ENCODE measurements around the gene LRRC27.

The LRRC27 gene

DNA sequence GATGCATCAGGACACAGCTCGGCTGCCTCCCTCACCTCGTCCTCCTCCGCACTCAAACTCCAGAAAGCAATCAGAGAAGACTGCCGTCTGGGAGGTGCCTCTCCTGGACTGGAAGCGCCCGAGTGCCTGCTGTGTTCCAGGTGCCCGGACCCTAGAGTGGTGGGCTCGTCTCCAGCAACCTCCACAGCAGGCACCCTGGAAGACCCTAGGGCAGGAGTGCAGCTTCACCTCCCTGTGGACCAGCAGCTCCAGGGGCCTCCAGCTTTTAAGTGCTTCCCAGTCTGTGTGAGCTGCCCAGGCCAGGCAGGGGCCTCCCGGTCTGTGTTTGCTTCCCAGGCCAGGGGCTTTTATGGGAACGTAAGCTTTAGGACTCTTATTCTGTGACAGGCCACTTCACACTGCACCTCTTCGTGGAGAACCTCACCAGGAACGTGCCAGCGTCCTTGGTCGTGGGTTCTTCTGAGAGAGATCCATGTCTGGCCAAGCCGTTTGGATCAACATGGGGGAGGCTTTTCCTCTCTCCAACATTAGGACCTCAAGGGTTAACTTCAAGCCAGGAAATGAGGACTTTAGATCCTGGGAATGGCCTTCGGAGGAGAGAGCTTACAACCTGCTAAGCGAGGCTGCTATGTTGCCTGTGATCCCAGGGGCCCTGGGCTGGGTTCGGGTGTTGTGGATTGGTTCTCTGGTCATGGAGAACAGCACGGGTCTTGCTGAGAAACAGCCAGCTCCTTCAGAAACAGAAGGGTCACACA is 59.1 kb downstream of the LRRC27 start:
- DNase-seq (ENCODE audit: low read depth): no peak

DNA sequence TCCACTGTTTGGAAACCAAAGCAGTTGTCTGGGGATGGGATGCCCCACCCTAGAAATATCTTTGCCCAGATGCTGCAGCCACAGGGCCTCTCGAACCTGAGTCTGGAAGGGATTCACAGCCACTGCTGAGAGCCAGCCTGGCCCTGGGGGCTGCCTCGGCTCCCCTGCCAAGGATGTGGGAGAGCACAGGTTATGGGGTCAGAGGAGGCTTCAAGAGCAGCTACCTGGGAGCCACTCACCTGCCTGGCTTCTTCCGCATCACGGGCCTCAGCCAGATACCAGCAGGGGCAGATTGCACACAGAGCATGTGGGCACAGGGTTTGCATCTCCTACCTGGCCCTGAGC is 59.7 kb downstream of the LRRC27 start:
- no peak for DNase-seq (ENCODE audit: low read depth)

DNA sequence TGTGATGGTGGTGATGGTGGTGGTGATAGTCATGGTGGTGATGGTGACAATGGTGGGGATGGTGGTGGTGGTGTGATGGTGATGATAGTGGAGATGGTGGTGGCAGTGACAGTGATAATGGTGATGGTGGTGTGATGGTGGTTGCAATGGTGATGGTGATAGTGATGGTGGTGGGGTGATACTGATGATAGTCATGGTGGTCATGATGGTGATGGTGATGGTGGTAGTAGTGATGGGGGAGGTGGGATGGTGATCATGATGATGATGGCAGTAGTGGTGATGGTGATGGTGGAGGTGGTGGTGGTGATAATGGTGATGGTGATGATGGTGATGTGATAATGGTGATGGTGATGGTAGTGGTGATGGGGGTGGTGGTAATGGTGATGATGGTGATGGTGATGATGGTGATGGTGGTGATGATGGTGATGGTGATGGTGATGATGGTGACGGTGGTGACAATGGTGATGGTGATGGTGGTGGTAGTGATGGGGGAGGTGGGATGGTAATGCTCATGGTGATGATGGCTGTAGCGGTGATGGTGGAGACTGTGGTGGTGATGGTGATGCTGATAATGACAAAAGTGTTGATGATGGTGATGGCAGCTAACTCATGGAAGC is 60.3 kb downstream of the LRRC27 start:
- no peak for DNase-seq (ENCODE audit: low read depth)

DNA sequence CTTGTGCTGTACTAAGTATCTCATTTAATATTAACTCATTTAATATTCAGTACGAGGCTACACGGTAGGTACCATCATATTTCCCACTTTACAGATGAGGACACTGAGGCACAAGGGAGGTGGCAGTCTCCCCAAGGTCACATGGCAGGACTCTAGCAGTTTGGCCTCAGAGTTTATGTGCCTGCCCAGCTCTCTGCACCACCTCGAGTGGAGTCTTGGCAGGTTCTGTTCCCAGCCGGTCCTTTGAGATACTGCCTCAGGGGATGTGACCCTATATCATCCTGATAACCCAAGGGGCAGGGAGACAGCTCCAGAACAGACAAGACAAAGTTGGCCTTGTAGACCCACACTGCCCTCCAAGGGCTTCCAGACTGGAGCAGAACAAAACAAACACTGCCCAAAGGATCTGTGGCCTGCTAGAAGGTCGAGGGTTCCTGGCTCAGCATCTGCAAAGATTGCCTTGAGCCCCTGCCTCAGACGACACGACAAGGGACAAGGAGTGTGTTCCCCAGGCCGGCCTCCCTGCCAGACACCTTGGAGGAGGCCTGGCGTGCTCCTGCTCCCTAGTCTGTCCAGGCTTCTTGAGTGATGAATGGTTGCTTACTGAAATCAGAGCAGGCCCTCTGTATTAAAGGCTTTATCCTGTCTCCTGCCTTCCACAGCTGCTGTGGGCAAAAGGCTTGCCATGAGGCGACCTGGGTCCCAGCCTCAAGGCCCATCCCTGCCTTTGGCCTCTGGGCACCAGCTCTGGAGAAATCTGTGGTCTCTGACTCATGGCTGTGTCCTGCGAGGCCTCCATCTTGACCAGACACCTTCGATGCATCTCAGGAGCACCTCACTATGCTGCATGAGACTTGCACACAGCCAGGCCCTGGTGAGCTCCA is 61.1 kb downstream of the LRRC27 start:
- DNase-seq (ENCODE audit: low read depth): no peak

DNA sequence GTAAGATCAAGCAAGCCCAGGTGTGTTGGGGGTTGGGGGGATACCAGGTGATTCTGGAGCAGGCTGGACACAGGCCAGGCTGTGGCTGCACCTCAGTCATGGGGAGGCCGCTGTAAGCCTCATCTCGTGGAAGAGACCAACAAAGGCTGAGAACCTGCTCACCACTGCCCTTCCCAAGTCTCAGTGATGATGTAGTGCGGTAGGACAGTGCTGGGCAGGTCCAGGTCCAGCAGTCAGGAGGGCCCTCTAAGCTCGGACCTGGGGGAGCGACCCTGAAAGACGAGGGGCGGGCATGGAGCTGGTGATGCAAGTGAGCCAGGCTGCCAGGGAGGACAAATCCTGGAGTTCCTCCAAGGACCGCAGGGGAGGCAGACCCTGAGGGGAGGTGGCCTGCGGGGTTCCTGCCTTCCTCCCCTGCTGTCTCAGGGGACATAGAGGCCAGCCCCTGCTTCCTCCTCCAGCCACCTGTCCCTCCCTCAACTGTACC is 61.7 kb downstream of the LRRC27 start:
- no peak for DNase-seq (ENCODE audit: low read depth)

DNA sequence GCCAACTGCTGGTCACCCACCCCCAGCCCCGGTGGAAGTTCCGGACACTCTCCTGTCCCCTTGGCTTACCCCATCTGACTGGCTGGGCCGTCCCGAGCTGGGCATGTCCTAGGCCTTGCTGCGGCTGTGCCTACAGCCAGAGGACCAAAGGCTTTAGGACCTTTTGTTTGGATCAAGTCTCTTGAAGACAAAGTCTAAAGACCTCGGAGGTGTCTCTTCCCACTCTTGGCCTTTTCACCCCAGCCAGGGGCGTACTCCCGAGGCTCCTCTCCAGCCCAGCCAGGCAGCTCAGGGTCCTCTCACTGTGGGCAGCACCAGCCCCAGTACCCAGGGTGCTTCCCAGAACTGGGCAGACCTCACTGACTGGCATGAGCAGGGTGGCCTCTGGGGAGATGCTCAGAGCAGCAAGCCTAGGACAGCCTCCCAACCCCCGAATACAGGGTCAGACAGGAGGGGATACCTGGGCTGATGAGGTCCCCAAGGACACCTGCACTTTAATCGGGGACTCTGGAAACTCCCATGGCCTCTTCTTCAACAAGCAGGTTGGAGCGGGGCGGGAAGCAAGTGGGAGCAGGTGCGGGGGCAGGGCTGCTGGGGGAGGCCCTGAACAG is 62.3 kb downstream of the LRRC27 start:
- DNase-seq (ENCODE audit: low read depth): no peak

DNA sequence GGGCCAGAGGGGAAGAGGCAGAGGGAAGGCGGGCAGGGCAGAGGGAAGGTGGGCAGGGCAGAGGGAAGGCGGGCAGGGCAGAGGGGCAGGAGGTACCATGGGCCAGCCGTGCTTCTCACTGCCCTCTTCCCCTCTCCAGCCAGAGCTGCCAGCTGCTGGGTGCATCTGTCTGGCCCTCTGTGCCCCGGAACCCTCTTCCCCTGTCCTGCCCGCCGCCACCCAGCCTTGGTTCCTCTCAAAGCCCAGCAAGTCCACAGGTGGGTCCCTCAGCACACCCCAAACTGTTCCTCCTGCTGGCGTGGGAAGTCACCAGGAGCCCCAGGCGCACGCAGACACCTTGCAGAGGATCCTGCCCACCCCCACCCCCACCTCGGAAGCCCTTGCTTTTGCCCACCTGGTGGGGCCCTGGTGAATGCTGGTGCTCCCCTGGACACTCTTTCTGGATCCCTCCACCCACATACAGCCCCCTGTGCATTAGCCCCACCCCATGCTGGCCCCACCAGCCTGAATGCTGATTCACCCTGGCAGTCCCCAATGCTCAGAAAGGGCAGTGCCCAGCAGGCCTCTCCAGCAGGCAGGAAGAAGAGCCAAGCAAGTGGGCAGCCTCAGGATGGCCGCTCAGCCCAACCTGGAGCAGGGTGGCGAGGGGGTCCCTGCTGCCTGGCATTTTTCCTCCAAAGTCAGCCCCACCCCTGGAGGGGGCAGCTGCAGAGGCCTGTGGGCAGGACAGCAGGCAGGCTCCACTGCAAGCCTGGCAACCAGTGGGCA is 63.1 kb downstream of the LRRC27 start:
- DNase-seq (ENCODE audit: low read depth): no peak

DNA sequence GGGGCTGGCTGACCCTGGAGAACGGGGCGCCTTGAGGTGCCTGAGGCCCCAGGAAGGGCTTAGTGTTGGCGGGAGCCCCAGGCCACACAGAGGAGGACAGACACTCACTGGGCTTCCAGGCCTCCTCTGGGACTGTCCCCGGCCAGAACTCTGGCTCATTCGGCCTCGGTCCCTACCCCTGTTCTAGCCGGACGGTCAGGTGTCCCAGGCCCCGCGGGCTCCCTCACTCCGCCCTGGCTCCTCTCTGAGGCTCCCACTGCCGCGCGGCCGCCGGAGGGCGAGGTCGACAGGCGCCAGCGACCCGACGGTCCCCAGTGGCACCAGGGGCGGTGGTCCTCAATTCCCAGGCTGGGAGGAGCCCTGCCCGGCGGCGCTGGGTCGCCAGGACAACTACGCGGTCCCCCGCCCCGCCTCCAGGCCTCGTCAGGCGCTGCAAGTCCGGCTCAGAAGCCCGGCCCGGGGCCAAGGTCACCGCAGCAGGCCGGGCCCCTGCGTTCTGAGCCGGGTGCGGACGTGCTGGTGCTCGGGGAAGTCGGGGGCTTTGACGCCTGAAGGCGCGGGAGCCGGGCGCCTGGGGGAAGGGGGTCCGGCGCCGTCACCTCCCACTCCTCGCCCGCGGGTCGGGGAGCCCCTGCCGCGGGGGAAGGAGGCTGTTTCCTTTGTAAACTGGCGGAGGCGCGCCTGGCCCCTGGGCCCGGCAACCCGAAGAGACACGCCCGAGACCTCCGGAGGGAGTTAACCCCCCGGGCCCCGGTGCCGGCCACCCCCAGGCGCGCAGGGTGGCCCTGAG is 63.9 kb downstream of the LRRC27 start:
- DNase-seq (ENCODE audit: low read depth): no peak

DNA sequence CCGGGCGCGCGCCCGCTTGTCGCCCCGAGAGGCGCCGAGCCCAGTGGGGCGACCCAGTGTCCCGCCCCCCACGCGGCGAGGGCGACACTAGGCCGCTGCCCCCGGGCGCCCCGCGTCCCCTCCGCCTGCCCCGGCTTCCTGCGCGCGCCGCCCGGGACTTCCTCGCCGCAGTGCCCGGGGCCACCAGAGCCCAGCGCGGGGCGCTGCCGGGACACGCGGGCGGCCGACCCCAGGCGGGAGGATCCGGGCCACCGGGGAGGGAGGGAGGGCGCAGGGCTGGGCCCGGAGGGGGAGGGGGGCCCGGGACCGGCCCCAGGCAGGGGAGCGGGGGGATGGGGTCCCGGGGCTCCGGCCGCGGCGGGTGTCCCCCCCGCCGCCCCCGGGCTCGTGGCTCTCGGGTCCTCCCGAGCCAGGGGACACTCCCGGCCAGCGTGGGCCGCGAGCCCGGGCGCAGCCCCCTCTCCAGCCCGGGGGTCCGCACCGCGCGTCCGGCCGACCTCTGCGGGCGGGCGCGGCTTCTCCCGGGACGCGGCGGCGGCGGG is 64.6 kb downstream of the LRRC27 start:
- peak; percentile 27 for DNase-seq (ENCODE audit: low read depth)

DNA sequence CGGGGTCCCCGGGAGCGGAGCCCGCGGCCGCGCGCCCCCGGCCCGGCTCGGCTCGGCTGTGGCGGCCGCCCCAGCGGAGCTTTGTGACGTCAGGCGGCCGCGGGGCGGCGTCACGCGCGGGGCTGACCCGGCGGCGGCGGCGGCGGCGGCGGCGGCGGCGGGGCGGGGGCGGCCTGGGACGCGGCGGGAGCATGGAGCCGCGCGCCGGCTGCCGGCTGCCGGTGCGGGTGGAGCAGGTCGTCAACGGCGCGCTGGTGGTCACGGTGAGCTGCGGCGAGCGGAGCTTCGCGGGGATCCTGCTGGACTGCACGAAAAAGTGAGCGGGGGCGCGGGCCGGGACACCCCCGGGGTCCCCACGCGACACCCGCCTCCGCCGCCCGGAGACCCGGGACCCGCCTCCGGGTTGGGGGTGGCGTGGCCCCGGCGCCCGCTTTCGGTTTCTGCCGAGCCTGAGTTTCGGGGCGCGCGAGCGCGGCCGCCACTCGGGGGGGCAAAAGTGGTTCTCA is 65.1 kb downstream of the LRRC27 start, which contains the start of gene PWWP2B:
PWWP2B (plus strand) TSS at position 165 of the 506 bp plus-strand sequence; CDS start at position 192, 27 bp downstream.
- DNase-seq (ENCODE audit: low read depth): peak; percentile 32

DNA sequence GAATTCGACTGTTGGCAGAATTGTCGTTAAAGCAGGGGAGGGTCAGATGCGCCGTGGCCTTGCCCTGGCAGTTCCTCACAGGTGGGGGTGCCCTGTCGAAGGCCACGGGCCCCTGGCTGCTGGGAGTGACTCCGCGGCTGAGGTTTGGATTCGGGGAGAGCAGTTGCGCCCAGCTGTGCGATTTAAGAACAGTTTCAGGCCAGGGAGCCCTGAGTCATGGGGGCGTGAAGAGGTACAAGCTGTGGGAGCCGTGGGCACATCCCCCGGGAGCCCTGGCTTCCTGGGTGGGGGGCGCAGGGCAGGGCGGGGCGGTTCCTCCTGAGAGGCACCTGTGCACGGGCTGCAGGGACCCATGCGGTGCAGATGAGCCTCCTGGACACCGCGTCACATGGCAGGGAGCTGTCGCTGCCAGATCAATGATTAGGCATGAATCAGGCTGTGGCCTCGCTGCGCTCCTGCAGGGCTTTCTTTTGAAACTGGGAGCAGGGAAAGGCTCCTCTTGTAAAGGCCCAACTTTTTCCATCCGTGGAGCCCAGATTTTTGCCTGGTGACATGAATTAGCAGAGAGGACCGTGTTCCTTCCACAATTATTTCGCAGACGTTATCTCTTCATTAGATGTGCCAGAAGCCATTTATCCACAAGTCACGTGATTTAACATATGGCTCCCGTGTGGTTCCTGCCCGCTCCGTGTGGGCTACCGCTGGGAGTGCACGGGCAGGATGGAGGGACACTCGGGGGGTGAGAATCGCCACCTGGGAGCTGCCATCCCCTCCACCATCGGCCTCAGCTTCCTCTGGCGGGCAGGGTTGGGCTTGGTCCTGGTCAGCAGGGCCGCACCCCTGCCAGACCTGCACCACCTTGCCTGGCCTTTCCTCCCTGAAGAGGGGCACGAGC is 65.9 kb downstream of the LRRC27 start:
- no peak for DNase-seq (ENCODE audit: low read depth)

DNA sequence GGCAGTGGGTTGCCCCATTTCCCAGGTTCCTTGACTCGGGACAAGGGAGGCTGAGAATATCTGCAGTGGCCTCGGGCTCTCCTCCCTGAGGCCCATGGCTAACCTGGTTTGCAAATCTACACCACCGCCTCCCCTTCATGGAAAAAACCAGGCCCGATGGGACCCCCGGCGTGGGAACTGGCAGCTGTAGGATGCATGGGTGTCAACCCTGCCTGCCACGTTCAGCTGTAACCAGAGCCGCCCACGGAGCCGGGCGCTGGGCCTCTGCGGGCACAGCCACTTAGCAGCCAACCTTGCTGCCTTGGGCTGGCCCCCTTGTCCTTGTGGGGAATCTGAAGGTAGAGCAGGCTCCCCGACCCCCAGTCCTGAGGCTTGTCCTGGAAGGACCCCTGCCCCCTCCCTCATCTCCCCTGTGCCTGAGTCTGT is 66.6 kb downstream of the LRRC27 start:
- no peak for DNase-seq (ENCODE audit: low read depth)

DNA sequence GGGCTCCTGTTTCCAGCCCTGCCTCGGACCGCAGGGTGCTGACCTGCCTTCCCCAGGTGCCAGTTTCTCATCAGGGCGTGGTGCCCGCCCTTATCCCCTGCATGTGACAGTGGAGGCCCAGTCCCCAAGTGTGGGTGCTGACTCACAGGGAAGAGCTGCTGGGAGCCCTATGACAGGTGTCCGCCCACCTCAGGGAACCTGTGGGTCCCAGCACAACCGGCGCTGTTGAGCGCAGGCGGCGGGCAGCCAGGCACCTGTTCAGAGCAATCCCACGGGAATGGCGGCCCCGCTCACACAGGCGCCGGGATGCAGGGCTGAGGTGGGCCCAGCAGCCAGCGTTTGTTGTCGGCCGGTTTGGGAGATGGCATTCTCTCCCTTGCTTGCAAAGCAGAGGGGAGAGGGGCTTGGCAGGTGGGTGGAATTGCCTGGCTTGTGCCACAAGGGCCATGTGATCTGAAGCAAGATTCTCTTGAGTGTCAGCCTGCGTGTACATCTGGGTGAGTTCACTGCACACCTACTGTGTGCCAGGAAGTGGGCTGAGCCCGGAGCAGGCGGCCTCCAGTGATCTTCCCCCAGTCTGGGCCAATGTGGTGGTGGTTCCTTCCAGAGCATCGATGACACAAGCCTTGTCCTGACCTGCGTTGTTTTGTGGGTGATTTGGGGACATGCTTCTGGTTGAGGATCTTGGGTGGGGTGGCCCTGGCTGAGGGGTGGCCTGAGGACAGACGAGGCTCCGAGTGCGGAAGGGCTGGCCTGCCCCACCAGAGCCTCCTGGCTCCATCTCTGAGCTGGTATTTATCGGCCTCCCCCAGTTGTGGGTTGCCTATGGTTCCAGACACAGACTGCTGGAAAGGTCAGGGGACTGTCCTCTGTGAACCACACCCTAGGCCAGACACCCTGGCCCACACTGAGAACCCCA is 67.4 kb downstream of the LRRC27 start:
- DNase-seq (ENCODE audit: low read depth): no peak

DNA sequence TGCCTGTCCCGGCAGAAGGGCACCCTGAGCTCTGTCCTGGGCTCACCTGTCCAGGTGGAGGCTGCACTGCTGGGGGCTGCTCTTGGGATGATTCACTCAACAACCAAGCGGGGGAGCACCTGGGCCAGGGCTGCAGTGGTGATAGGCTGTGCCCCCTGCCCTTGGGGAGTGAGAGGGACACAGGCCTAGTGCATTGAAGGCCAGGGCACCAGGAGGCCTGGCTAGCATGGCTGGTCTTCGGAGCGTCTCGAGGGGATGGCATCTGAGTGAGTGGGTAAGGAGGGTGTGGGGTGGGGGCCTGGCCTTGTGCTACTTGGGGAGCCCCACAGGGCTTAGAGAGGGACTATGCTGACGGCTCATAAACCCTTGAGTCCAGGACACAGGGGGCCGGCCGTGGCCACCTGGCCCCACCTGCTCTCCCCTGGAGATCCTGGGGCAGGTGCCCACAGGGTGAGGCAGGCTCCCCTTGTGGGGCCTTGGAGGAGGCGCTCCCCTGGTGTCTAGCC is 68.1 kb downstream of the LRRC27 start:
- DNase-seq (ENCODE audit: low read depth): no peak

DNA sequence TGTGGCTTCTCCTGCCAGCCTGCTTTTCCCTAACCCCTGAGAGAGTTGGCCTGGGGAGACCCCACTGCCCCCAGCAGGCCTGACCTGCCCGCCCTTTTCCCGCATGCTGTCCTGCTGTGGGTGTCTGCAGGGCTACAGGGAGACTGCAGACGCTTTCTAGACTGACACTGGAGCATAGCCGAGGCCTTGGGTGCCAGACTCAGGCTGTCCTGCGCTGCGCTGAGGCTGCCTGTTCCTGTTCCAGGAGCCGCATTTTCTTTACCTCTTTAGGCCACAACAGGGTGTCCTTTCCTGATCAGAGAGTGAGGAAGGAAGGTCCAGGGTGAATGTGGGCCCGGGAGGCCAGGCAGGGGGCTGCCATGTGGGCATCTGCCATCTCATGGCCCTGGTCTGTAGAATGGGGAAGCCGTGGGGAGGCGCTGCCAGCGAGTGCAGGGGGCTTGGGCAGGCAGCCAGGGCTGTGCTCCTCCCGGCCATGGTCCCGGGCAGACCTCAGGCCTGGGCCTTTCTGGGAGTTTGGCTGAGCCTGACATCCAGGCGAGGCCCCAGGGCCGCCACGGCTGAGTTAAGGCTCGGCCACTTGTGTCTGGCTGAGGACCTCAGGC is 68.7 kb downstream of the LRRC27 start:
- no peak for DNase-seq (ENCODE audit: low read depth)

DNA sequence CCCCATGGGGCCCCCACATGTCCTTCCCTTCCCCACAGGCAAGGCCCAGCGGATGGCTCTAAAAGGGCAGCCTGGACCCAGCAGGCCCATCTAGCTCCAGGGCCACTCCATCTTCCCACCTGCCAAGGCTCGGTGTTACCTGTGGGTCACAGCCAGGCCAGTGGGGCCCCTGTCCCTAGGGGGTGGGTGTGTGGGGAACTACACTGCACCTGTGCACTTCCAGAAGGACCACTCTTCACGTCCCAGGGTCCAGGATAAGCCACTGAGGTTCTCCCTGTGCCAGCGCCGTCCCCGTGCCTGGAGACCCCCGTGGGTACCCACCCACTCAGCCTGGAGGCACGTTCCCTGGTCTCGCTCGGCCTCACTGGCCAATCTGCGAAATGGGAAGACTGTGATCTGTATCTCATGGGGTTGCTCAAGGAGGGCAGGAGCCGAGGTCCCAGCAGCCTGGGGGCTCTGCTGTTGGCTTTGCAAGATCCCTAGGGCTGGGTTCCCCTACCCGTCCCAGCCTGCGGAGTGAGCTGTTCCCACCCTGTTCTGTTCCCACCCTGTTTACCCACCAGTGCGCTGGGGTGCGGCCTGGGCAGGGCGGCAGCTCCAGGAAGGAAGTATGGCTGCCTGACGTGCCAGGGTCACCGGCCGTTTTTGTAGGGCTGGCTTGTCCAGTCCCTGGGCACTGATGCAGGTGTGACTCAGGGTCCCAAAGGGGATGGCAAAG is 69.6 kb downstream of the LRRC27 start:
- no peak for DNase-seq (ENCODE audit: low read depth)

DNA sequence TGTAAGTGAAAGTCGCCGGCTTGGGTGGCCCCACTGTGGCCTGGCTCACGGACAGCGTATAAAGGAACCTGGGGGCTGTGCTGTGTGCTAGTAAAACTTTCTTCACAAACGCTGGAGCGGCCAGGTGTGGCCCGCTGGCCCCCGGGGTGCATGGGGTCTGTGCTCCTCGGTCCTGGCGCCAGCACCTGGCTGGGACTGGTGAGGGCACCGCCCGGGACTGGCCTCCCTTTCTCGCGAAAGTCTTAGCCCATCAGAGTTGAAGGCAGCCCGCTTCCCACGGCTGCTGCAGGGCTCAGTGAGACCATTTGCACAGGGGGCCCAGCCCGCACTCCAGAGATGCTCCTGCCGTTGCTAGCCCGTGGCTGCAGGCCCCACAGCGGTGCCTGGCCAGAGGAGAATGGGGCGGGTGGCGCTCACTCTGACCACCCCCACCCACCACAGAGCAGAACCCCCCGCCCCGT is 70.8 kb downstream of the LRRC27 start:
- no peak for DNase-seq (ENCODE audit: low read depth)

Data from stimulated activated CD8-positive, alpha-beta memory T cell treated with anti-CD3 and anti-CD28 coated beads, Interleukin-15, amount 100 ng/mL, for 1 hour (primary cell).